Keratinocyte (primary cell): ENCODE data around the gene STK24.

Experiments used
- CTCF ChIP-seq, 3 experiments: IDR thresholded peaks in 1 of 3; conservative IDR thresholded peaks in 1 of 3; optimal IDR thresholded peaks in 1 of 3; 2 replicates in 2 of 3; 3 replicates in 1 of 3; pipeline versions ENCODE3 to v1.5.1; 2011; ENCODE audit warnings: low read length in 3 of 3, mild to moderate bottlenecking in 3 of 3, moderate library complexity in 2 of 3, control low read depth in 1 of 3, inconsistent platforms in 1 of 3; ENCODE audit not compliant: insufficient read depth in 2 of 3; ENCODE audit errors: extremely low read depth in 1 of 3
- EZH2 ChIP-seq: IDR thresholded peaks from one replicate; pipeline ENCODE4 v1.6.1; 2012; ENCODE audit warnings: inconsistent platforms, mild to moderate bottlenecking, low read length, moderate library complexity

DNA sequence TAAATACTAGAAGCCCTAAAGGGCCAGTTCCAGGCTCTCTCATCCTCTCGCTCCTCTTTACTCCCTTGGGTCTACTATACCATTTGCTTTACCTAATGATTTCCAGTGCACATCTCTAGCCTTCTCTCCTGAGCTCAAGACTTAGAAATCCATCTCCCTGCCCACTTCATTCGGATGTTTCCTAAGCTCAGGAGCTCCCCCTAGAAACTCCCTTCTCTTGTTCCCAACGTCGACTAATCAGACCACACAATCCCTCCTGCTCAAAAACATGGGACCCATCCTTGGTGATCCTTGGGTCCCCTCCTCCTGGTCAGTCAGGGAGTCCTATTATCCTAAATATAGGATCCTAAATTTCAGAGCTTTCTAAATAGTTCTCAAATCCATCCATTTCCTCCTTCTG lies 21.1 kb upstream of the STK24 start:
- TF ChIP-seq CTCF (optimal IDR thresholded peaks at IDR 0.05 in 1 of 3, IDR thresholded peaks at IDR 0.05 in 1 of 3, conservative IDR thresholded peaks at IDR 0.05 in 1 of 3; ENCODE audit: extremely low read depth in 1 of 3, insufficient read depth in 2 of 3, low read length in 3 of 3) (peak in 1 of 3 experiments; percentile 10), EZH2 (no peak)
